HL-60 (cell line): ENCODE data around the gene TMEM128.
"Not testable (repeated sequence)": the region's sequence is repeated elsewhere in the genome, so short reads cannot be mapped to it uniquely, and the experiment has no call there.

Experiments used
- GABPA ChIP-seq: IDR thresholded peaks from 2 replicates; pipeline ENCODE4 v1.6.1; 2012; ENCODE audit warnings: low read depth
- POLR2AphosphoS5 ChIP-seq: IDR thresholded peaks from 2 replicates; pipeline ENCODE4 v1.6.1; 2012; ENCODE audit warnings: low read depth
- REST ChIP-seq: IDR thresholded peaks from 2 replicates; pipeline ENCODE4 v1.6.1; 2012; ENCODE audit warnings: low read depth; ENCODE audit not compliant: insufficient replicate concordance
- TF ChIP-seq, protein P1 (sequence below): IDR thresholded peaks from one replicate; pipeline ENCODE4 v1.5.1; 2011; ENCODE audit warnings: low read length, control low read depth, inconsistent platforms; ENCODE audit not compliant: insufficient read depth

DNA sequence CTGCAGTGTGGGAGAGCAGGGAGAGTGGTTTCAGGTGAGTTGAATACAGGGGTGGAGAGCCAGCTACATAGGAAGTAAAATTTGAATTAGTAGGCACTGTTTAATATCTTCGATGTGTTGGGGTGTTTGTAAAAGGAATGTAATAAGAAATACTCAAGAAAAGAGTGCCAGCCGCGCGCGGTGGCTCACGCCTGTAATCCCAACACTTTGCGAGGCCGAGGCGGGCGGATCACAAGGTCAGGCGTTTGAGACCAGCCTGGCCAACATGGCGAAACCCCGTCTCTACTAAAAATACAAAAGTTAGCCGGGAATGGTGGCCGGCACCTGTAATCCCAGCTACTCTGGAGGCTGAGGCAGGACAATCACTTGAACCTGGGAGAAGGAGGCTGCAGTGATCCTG lies 1.3 kb upstream of the TMEM128 start:
- TF ChIP-seq, protein P1, sequence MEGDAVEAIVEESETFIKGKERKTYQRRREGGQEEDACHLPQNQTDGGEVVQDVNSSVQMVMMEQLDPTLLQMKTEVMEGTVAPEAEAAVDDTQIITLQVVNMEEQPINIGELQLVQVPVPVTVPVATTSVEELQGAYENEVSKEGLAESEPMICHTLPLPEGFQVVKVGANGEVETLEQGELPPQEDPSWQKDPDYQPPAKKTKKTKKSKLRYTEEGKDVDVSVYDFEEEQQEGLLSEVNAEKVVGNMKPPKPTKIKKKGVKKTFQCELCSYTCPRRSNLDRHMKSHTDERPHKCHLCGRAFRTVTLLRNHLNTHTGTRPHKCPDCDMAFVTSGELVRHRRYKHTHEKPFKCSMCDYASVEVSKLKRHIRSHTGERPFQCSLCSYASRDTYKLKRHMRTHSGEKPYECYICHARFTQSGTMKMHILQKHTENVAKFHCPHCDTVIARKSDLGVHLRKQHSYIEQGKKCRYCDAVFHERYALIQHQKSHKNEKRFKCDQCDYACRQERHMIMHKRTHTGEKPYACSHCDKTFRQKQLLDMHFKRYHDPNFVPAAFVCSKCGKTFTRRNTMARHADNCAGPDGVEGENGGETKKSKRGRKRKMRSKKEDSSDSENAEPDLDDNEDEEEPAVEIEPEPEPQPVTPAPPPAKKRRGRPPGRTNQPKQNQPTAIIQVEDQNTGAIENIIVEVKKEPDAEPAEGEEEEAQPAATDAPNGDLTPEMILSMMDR: not testable (repeated sequence)
- TF ChIP-seq GABPA, POLR2AphosphoS5, REST: not testable (repeated sequence)
